ENCODE results near the gene METTL1.

DNA sequence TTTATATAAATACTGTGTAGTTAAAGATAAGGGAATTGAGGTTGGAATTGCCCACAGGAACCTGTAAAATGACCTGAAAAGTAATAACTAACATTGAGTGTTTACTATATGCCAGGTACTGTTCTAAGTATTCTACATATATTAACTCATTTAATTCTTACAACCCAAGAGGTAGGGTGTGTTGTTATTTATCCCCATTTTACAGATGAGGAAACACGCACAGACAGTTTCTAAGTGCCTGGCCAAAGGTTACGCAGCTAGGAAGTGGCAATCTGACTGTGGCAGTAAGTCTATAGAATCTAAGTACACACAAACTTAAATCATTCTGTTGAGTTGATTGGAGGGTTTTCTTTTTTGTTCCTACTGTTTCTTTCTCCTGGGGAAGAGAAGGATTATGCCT is 28.1 kb downstream of the METTL1 start:
- no peak for TF ChIP-seq CTCF (conservative IDR thresholded peaks at IDR 0.05; ENCODE audit: low read depth in 2 of 2)
- TF ChIP-seq EZH2phosphoT487 (IDR thresholded peaks at IDR 0.05; ENCODE audit: unreplicated experiment) = no peak
- no peak for TF ChIP-seq CREB1 (CRISPR knock-in tag; IDR thresholded peaks at IDR 0.05; ENCODE audit: low read depth)
- no peak for TF ChIP-seq POLR2AphosphoS5 (IDR thresholded peaks at IDR 0.05; ENCODE audit: low read depth)
- TF ChIP-seq EZH2 (IDR thresholded peaks at IDR 0.05; ENCODE audit: low read depth, unreplicated experiment) = no peak
- no peak for TF ChIP-seq REST (IDR thresholded peaks at IDR 0.05; ENCODE audit: unreplicated experiment)
- no peak for TF ChIP-seq JUNB (IDR thresholded peaks at IDR 0.05; ENCODE audit: unreplicated experiment)
